Ishikawa (cell line): ENCODE measurements around the gene DAB1.

Experiments used
- CEBPB ChIP-seq: IDR thresholded peaks from 2 replicates; pipeline ENCODE4 v1.6.1; 2012
- CREB1 ChIP-seq: IDR thresholded peaks from 2 replicates; pipeline ENCODE4 v1.6.1; 2012; ENCODE audit warnings: low read depth
- EP300 ChIP-seq: IDR thresholded peaks from 2 replicates; pipeline ENCODE4 v1.6.1; 2012; ENCODE audit warnings: borderline replicate concordance
- NFIC ChIP-seq: IDR thresholded peaks from 2 replicates; pipeline ENCODE4 v1.6.1; 2012
- TAF1 ChIP-seq: IDR thresholded peaks from 2 replicates; pipeline ENCODE4 v1.6.1; 2012; ENCODE audit warnings: low read depth, mild to moderate bottlenecking
- TCF12 ChIP-seq: IDR thresholded peaks from 2 replicates; pipeline ENCODE4 v1.6.1; 2012; ENCODE audit warnings: low read depth
- TEAD4 ChIP-seq: IDR thresholded peaks from 2 replicates; pipeline ENCODE4 v1.6.1; 2012
- YY1 ChIP-seq: IDR thresholded peaks from 2 replicates; pipeline ENCODE4 v1.6.1; 2012; ENCODE audit warnings: low read depth
- ZBTB7A ChIP-seq: IDR thresholded peaks from 2 replicates; pipeline ENCODE4 v1.6.1; 2012; ENCODE audit warnings: low read depth

DNA sequence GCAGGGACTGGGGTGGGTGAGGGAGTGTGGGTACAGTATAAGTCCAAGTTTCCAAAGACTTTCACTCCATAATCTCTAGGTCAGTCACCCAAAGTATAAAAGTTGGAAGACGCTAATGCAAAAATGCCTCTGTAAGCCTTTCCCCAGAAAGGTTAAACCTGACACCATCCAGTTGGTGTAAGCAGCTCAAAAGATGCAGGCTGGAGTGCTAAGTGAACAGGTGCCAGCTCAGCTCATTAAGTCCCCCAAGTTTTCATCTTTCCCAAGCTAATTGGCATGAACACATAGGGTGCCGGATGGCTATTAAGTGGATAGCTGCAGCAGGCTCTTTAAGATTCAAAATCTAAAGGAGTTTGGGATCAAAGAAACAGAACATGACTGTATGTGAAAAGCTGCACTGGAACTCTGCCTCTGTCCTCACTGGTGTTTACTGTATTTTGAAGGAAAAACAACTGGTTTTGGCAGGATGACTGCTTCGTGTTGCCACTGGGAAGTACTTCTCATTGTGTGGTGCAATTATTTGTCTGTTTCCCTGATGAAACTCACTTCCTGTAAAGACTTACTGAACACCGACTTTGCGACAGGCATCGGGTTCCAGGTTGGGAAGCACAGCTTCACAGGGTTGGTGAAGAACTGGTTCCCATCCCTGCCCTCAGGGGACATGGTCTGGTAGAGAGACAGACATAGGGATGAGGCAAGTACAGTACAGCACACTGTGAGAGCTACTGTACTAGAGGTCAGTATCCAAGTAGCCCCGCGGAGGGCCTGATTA is 152.7 kb downstream of the DAB1 start:
- TF ChIP-seq ZBTB7A, result no peak
- TF ChIP-seq TAF1, result no peak
- TF ChIP-seq YY1, result no peak
- TF ChIP-seq CEBPB, result no peak
- no peak for TF ChIP-seq EP300
- TF ChIP-seq NFIC, result no peak
- TF ChIP-seq CREB1, result no peak
- no peak for TF ChIP-seq TCF12
- TF ChIP-seq TEAD4, result no peak
